Activated CD4-positive, CD25-positive, alpha-beta regulatory T cell treated with anti-CD3 and anti-CD28 coated beads, Interleukin-2, amount 50 U/mL, for 16 hours (primary cell): ENCODE measurements around the gene USP40.
A peak's percentile ranks its signal among the peaks of the same experiment; 100 is the strongest.

ENCODE experiments used
- DNase-seq: peaks from one replicate; pipeline ENCODE4 v3.0.0-alpha.2; 2020; ENCODE audit warnings: low read depth, low spot score

USP40 gene

GRCh38 chr2:233426619-233427342 is 139.8 kb downstream of the USP40 start:
- peak; percentile 32 for DNase-seq
